ENCODE results near the gene OSBPL5. TPM values are rescaled to one million over a fixed set of nuclear protein-coding genes. Genes with fewer than 3 reads are reported as not detected.

The OSBPL5 gene
- total RNA-seq, 1 experiment from 2014 or later: 51.4 TPM

GRCh38 chr11:3213659-3214419 is 48.7 kb upstream of the OSBPL5 start:
- POLR2A ChIA-PET (ENCODE audit: unreplicated experiment): no interaction called here
- Histone ChIP-seq H2AFZ (ENCODE audit: low read length) (no peak overlapping the region), H3K4me3 (ENCODE audit: low read length) (no peak overlapping the region), H3K27me3 (ENCODE audit: low read length) (peaks cover 17% of the 10 kb centered on the region; the same call in 1 of the 2 replicates), H3K4me1 (ENCODE audit: insufficient read depth, low read length) (no peaks in the 10 kb centered on the region), H3F3A (ENCODE audit: low read length, unreplicated experiment) (no peaks in the 10 kb centered on the region), H3K27ac (ENCODE audit: low read length) (no peak overlapping the region), H3K9me2 (replicated peaks; ENCODE audit: low read length) (no peaks in the 10 kb centered on the region), H3K79me2 (ENCODE audit: low read length) (no peaks in the 10 kb centered on the region), H3K36me3 (ENCODE audit: low read depth, low read length) (no peaks in the 10 kb centered on the region), H4K20me1 (ENCODE audit: low read length) (no peaks in the 10 kb centered on the region), H3K9ac (ENCODE audit: low read length) (no peak overlapping the region), H3K9me3 (ENCODE audit: low read length) (no peaks in the 10 kb centered on the region), H3K4me2 (ENCODE audit: low read length) (no peak overlapping the region)
- ATAC-seq: no peak
- CTCF ChIA-PET: no interaction called here
- BruUV-seq (replicated peaks): no TSS peak
- DNase-seq: no peak
- TF ChIP-seq, protein P1, sequence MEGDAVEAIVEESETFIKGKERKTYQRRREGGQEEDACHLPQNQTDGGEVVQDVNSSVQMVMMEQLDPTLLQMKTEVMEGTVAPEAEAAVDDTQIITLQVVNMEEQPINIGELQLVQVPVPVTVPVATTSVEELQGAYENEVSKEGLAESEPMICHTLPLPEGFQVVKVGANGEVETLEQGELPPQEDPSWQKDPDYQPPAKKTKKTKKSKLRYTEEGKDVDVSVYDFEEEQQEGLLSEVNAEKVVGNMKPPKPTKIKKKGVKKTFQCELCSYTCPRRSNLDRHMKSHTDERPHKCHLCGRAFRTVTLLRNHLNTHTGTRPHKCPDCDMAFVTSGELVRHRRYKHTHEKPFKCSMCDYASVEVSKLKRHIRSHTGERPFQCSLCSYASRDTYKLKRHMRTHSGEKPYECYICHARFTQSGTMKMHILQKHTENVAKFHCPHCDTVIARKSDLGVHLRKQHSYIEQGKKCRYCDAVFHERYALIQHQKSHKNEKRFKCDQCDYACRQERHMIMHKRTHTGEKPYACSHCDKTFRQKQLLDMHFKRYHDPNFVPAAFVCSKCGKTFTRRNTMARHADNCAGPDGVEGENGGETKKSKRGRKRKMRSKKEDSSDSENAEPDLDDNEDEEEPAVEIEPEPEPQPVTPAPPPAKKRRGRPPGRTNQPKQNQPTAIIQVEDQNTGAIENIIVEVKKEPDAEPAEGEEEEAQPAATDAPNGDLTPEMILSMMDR (conservative IDR thresholded peaks at IDR 0.05; ENCODE audit: low read depth, low read length): no peak
- TF ChIP-seq EZH2phosphoT487 (IDR thresholded peaks at IDR 0.05; ENCODE audit: borderline replicate concordance, low read length) (no peak), EZH2 (IDR thresholded peaks at IDR 0.05; ENCODE audit: low read length, unreplicated experiment) (no peak)
- intact Hi-C loops (cut with micrococcal nuclease): no loop called here

DNA sequence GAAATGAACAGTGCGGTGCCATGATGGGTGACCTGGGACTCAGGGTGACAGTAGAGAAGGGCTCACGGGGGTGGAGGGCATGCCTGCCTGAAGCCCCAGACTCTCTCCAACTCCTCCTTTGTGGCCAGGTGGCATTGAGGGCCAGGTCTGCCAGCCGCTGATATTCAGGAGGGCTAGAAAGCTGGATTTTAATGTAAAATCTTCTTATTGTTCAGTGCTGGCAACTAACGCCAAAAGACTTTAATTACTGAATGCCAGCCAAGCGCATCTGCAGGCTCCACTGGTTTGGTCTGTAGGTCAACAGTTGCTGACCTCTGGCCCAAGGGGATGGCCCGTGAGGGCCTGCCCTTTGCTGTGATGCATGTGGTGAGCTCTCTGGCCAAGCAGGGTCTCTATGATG is 43.2 kb upstream of the OSBPL5 start:
- TF ChIP-seq EZH2phosphoT487 (IDR thresholded peaks at IDR 0.05; ENCODE audit: borderline replicate concordance, low read length): no peak
- TF ChIP-seq, protein P1 (conservative IDR thresholded peaks at IDR 0.05; ENCODE audit: low read depth, low read length): no peak
- TF ChIP-seq EZH2 (IDR thresholded peaks at IDR 0.05; ENCODE audit: low read length, unreplicated experiment): no peak
- Histone ChIP-seq H3K9ac (ENCODE audit: low read length) (no peak overlapping the region), H3K9me3 (ENCODE audit: low read length) (no peaks in the 10 kb centered on the region), H3F3A (ENCODE audit: low read length, unreplicated experiment) (no peaks in the 10 kb centered on the region), H3K9me2 (replicated peaks; ENCODE audit: low read length) (no peaks in the 10 kb centered on the region), H4K20me1 (ENCODE audit: low read length) (no peaks in the 10 kb centered on the region), H3K4me2 (ENCODE audit: low read length) (no peak overlapping the region), H3K79me2 (ENCODE audit: low read length) (no peaks in the 10 kb centered on the region), H3K36me3 (ENCODE audit: low read depth, low read length) (no peaks in the 10 kb centered on the region), H2AFZ (ENCODE audit: low read length) (no peak overlapping the region), H3K4me1 (ENCODE audit: insufficient read depth, low read length) (no peaks in the 10 kb centered on the region), H3K27ac (ENCODE audit: low read length) (no peak overlapping the region), H3K4me3 (ENCODE audit: low read length) (no peak overlapping the region), H3K27me3 (ENCODE audit: low read length) (peaks cover 12% of the 10 kb centered on the region)
- CTCF ChIA-PET: no interaction called here
- DNase-seq (no peak), ATAC-seq (no peak)
- BruUV-seq (replicated peaks): no TSS peak
- POLR2A ChIA-PET (ENCODE audit: unreplicated experiment): no interaction called here
- intact Hi-C loops (cut with micrococcal nuclease): no loop called here

GRCh38 chr11:3207526-3208189 is 42.5 kb upstream of the OSBPL5 start:
- intact Hi-C loops (cut with micrococcal nuclease): no loop called here
- H4K20me1 ChIP-seq (ENCODE audit: low read length): no peaks in the 10 kb centered on the region
- no peaks in the 10 kb centered on the region for H3K9me3 ChIP-seq (ENCODE audit: low read length)
- H3F3A ChIP-seq (ENCODE audit: low read length, unreplicated experiment): no peaks in the 10 kb centered on the region
- no peaks in the 10 kb centered on the region for H3K9me2 ChIP-seq (replicated peaks; ENCODE audit: low read length)
- ChIA-PET POLR2A (ENCODE audit: unreplicated experiment) (no interaction called here), CTCF (no interaction called here)
- no peak for ATAC-seq
- H3K4me1 ChIP-seq (ENCODE audit: insufficient read depth, low read length): no peaks in the 10 kb centered on the region
- DNase-seq: no peak
- no peaks in the 10 kb centered on the region for H3K79me2 ChIP-seq (ENCODE audit: low read length)
- peaks cover 17% of the 10 kb centered on the region for H3K27me3 ChIP-seq (ENCODE audit: low read length)
- BruUV-seq (replicated peaks): no TSS peak
- H3K4me3 ChIP-seq (ENCODE audit: low read length): no peak overlapping the region
- no peak for TF ChIP-seq EZH2phosphoT487 (IDR thresholded peaks at IDR 0.05; ENCODE audit: borderline replicate concordance, low read length)
- TF ChIP-seq, protein P1 (conservative IDR thresholded peaks at IDR 0.05; ENCODE audit: low read depth, low read length): no peak
- TF ChIP-seq EZH2 (IDR thresholded peaks at IDR 0.05; ENCODE audit: low read length, unreplicated experiment): no peak
- H2AFZ ChIP-seq (ENCODE audit: low read length): no peak overlapping the region
- H3K36me3 ChIP-seq (ENCODE audit: low read depth, low read length): no peaks in the 10 kb centered on the region
- H3K27ac ChIP-seq (ENCODE audit: low read length): no peak overlapping the region
- no peak overlapping the region for H3K4me2 ChIP-seq (ENCODE audit: low read length)
- H3K9ac ChIP-seq (ENCODE audit: low read length): no peak overlapping the region
